ENCODE results near the gene EPS8L2. TPM values are rescaled to one million over a fixed set of nuclear protein-coding genes. Genes with fewer than 3 reads are reported as not detected.

EPS8L2 gene
- total RNA-seq, 4 donors from 2014 or later = 14.1 to 27.6 (median 22.3) TPM

DNA sequence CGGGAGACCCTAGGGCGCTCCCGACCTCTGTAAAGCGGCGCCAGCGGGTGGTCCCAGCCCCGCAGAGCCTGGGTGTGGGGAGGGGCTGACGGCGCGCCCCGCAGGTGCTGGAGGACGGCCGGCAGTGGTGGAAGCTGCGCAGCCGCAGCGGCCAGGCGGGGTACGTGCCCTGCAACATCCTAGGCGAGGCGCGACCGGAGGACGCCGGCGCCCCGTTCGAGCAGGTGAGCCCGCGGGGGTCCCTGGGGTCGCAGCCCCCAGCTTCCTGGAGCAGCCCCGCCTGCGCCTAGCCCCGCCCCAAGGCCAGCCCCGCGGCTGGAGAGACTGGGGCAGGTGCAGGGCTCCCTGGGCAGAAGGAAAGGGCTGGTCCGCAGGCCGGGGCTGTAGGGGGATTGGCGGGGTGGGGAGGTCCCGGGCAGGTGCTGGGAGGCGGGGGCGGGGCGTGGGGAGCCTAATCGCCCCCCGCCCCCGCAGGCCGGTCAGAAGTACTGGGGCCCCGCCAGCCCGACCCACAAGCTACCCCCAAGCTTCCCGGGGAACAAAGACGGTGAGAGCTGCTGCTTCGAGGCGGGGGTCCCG, 19.7 kb downstream of the EPS8L2 start:
- ATAC-seq (ENCODE audit: low FRiP score) = no peak
- no peak for DNase-seq (ENCODE audit: low spot score)

GRCh38 chr11:726278-727220, 20.5 kb downstream of the EPS8L2 start:
- DNase-seq (ENCODE audit: low spot score) = no peak
- no peak for TF ChIP-seq CTCF (IDR thresholded peaks at IDR 0.05)
- ATAC-seq (ENCODE audit: low FRiP score) = peak; percentile 38

More for the DNA sequence above, 19.7 kb downstream of the EPS8L2 start:
- no peak for TF ChIP-seq CTCF (IDR thresholded peaks at IDR 0.05)

DNA sequence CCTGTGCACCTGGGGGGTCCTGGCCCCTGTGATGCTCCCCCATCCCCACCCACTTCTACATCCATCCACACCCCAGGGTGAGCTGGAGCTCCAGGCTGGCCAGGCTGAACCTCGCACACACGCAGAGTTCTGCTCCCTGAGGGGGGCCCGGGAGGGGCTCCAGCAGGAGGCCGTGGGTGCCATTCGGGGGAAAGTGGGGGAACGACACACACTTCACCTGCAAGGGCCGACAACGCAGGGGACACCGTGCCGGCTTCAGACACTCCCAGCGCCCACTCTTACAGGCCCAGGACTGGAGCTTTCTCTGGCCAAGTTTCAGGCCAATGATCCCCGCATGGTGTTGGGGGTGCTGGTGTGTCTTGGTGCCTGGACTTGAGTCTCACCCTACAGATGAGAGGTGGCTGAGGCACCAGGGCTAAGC, 21.3 kb downstream of the EPS8L2 start:
- DNase-seq (ENCODE audit: low spot score) = no peak
- ATAC-seq (ENCODE audit: low FRiP score) = no peak
- no peak for TF ChIP-seq CTCF (IDR thresholded peaks at IDR 0.05)

GRCh38 chr11:727859-728748, 22.1 kb downstream of the EPS8L2 start:
- DNase-seq (ENCODE audit: low spot score) (peak; percentile 82), ATAC-seq (ENCODE audit: low FRiP score) (peak; percentile 88)
- TF ChIP-seq CTCF (IDR thresholded peaks at IDR 0.05) = peak in 1 of 3 donors; percentile 93

DNA sequence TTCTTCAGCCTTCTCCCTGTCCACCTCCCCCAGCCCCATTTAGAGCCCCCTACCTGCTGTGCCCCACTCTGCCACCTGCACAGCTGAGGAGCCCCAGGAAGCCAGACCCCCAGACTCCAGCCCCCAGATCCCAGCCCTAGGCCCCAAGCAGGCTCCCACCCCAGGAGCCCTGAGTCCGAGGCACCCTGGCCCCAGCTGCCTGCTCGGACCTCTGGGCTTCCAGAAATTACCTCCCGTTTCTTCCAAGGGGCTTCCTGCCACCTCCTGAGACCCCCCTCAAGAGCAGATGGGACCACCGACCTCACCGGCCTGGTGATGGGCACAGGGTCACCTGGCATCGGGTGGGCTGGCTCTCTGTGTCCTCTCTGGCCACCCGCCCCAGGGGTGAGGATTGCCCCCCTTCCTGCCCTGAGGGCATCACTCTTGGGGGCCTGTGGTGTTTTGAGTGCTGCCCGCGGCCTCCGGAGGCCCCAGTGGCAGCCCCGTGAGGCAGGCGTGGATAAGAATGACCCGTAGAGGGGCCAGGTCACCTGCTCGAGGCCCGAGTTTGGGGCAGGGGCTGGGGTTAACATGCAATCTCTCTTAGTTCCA, 23.0 kb downstream of the EPS8L2 start:
- no peak for TF ChIP-seq CTCF (IDR thresholded peaks at IDR 0.05)
- no peak for DNase-seq (ENCODE audit: low spot score)
- no peak for ATAC-seq (ENCODE audit: low FRiP score)

GRCh38 chr11:729492-730074, 23.6 kb downstream of the EPS8L2 start:
- DNase-seq (ENCODE audit: low spot score) = no peak
- TF ChIP-seq CTCF (IDR thresholded peaks at IDR 0.05) = no peak
- ATAC-seq (ENCODE audit: low FRiP score) = no peak
